KMS-11 (cell line): ENCODE results near the gene SLC39A7.

Experiments
- H2AFZ ChIP-seq: fragments of 200-600 bp; sonication (generic); 2 replicates; pipeline ENCODE4 v1.6.1; 2016; ENCODE audit warnings: antibody characterized with exemption, mixed run types, low read depth
- H3K27ac ChIP-seq: fragments of 200-600 bp; sonication (generic); 2 replicates; pipeline ENCODE4 v1.6.1; 2016; ENCODE audit warnings: mild to moderate bottlenecking, mixed run types
- H3K27me3 ChIP-seq: fragments of 200-600 bp; sonication (generic); 2 replicates; pipeline ENCODE4 v1.6.1; 2017; ENCODE audit warnings: mild to moderate bottlenecking, low read depth, mixed run types, moderate library complexity; ENCODE audit not compliant: insufficient read depth
- H3K36me3 ChIP-seq: fragments of 200-600 bp; sonication (generic); 2 replicates; pipeline ENCODE4 v1.6.1; 2017; ENCODE audit warnings: mild to moderate bottlenecking, mixed run types; ENCODE audit not compliant: insufficient read depth
- H3K4me1 ChIP-seq: fragments of 200-600 bp; sonication (generic); 2 replicates; pipeline ENCODE4 v1.6.1; 2016; ENCODE audit warnings: mild to moderate bottlenecking, low read depth, mixed run types; ENCODE audit not compliant: poor library complexity, severe bottlenecking
- H3K4me2 ChIP-seq: fragments of 200-600 bp; sonication (generic); 2 replicates; pipeline ENCODE4 v1.7.0; 2016; ENCODE audit warnings: mild to moderate bottlenecking, mixed run types
- H3K4me3 ChIP-seq: fragments of 200-600 bp; sonication (generic); IDR thresholded peaks from 2 replicates; pipeline ENCODE4 v1.6.1; 2017; ENCODE audit warnings: low read depth, low read length, mixed read lengths; ENCODE audit not compliant: insufficient read depth
- H3K79me2 ChIP-seq: fragments of 200-600 bp; sonication (generic); 2 replicates; pipeline ENCODE4 v1.6.1; 2016; ENCODE audit warnings: low read depth, mixed run types; ENCODE audit not compliant: insufficient read depth
- H3K9ac ChIP-seq: fragments of 200-600 bp; sonication (generic); 2 replicates; pipeline ENCODE4 v1.6.1; 2016; ENCODE audit warnings: mild to moderate bottlenecking, mixed run types
- H4K20me1 ChIP-seq: fragments of 200-600 bp; sonication (generic); 2 replicates; pipeline ENCODE4 v1.6.1; 2016; ENCODE audit warnings: mild to moderate bottlenecking, mixed run types; ENCODE audit not compliant: insufficient read depth
- TF ChIP-seq, protein P1 (sequence below): fragments of 200-600 bp; sonication (generic); conservative IDR thresholded peaks from 2 replicates; pipeline ENCODE4 v1.6.1; 2017; ENCODE audit warnings: low read depth, mild to moderate bottlenecking, antibody characterized with exemption, low read length, moderate library complexity, mixed read lengths

SLC39A7 gene

DNA sequence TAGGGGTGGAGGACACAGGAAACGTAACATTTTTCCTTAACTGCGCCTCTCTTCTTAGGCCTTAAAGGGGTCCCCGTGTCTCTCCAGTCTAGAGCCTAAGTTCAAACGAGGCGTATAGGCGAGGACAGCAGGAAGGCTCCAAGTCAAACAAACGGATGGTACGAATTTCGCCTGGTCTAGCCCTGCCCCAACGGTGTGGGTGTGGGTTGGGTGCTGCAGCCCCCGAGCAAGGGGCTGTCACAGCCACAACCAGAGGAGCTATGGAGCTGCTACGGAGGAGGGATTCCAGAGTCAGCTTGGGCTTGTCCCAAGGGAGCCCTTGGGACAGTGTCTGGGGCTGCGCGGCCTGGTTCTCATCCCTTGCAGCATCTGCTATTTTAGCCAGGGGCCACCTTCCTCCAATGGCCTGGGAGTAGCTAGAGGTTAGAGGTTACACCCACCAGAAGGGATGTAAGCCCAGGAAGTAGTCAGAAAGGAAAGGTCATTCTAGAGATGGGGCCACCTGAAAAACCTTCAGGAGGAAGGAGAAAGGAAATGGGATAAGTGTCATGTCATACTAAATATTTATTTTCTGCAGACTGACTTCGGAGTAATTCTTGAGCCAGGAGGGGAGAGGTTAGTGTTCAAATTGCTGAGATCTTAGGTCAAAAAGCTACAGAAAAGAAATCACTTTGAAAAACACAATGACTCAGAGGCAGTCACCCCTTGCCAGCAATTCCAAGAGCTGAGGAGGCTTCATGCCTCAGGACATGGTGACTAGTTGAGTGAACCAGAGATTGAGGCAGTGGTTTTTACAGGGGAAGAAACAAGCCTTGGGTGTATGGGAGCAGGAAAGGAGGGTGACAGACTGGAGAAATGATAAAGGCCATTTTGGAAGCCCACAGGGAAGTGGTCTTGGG lies 49.3 kb downstream of the SLC39A7 start:
- Histone ChIP-seq H3K4me3 (no peak overlapping the region), H2AFZ (peak overlapping the region; percentile 44; the same call in 1 of the 2 replicates), H3K9ac (peak overlapping the region; percentile 73), H3K79me2 (no peaks in the 10 kb centered on the region), H3K4me2 (peak overlapping the region; percentile 61), H3K27ac (peak overlapping the region; percentile 59), H4K20me1 (no peaks in the 10 kb centered on the region), H3K27me3 (no peaks in the 10 kb centered on the region), H3K4me1 (peaks cover 9% of the 10 kb centered on the region), H3K36me3 (no peaks in the 10 kb centered on the region)
- TF ChIP-seq, protein P1, sequence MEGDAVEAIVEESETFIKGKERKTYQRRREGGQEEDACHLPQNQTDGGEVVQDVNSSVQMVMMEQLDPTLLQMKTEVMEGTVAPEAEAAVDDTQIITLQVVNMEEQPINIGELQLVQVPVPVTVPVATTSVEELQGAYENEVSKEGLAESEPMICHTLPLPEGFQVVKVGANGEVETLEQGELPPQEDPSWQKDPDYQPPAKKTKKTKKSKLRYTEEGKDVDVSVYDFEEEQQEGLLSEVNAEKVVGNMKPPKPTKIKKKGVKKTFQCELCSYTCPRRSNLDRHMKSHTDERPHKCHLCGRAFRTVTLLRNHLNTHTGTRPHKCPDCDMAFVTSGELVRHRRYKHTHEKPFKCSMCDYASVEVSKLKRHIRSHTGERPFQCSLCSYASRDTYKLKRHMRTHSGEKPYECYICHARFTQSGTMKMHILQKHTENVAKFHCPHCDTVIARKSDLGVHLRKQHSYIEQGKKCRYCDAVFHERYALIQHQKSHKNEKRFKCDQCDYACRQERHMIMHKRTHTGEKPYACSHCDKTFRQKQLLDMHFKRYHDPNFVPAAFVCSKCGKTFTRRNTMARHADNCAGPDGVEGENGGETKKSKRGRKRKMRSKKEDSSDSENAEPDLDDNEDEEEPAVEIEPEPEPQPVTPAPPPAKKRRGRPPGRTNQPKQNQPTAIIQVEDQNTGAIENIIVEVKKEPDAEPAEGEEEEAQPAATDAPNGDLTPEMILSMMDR, result no peak

DNA sequence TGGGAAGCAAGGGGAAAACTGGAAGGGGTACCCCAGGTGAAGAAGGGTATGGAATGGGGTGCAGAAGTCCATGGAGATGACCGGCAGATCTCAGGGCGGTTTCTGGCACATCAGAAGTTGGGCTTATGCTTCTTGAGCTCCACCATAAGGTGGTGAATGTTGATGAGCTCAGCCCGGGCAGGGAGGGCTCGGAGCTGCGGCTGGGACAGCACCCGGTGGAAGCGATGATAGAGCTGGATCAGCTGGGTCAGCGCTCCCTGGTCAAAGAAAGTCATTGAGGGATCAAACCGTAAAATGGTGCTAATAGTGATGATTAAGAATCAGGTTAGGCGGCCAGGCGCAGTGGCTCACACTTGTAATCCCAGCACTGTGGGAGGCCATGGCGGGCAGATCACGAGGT lies 50.1 kb downstream of the SLC39A7 start:
- H3K27me3 ChIP-seq, result no peaks in the 10 kb centered on the region
- no peak overlapping the region for H2AFZ ChIP-seq
- H4K20me1 ChIP-seq, result no peaks in the 10 kb centered on the region
- H3K79me2 ChIP-seq, result no peaks in the 10 kb centered on the region
- H3K27ac ChIP-seq, result no peak overlapping the region
- TF ChIP-seq, protein P1, result no peak
- peaks cover 9% of the 10 kb centered on the region for H3K4me1 ChIP-seq
- no peaks in the 10 kb centered on the region for H3K36me3 ChIP-seq
- no peak overlapping the region for H3K4me3 ChIP-seq
- no peak overlapping the region for H3K9ac ChIP-seq
- peak overlapping the region; percentile 61; the same call in 1 of the 2 replicates for H3K4me2 ChIP-seq

DNA sequence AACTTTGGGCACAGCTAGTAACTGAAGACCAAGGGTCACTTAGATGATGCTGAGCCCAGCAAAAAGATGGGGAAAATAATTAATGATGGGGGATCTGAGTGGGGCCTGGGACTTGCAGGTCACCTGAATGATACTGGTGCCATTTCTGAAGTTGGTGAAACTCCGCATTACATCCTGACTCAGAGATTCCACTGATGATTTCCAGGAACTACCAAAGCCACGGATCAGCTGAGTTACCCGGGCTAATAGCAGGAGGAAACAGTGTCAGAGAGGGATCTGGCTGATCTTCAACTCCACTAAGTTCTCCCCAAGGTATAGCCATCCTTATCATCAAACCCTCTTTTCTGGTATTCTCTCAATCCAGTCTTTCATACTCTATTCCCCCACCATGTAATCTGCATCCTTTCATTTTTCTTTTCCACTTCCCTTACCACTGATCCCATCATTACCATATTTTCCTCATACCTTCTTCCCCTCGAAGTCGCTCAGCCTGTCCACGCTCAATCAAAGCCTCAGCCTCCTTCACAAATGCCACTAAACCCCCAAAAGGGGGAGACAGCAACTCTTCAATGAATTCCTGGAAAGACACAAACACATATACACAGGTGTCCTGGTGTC lies 50.8 kb downstream of the SLC39A7 start:
- no peak overlapping the region for H3K9ac ChIP-seq

DNA sequence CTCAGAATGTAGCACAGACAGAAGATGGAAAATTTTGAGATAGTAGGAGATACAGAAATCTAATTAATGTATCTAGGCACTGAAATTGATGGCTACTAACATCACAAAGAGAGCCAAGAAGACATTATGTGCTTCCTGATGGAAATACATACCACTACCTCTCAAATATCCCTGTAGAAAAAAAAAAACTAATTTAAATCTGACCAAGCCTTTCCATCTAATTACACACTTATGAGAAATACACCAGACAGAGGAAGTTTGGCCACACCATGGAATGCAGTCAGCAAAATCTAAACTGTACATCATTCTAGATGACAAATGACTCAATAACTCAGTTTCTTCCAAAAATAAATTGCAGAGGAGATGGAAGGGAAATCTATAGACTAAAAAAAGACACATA lies 52.1 kb downstream of the SLC39A7 start:
- H3K27me3 ChIP-seq, result no peaks in the 10 kb centered on the region
- H3K36me3 ChIP-seq, result no peaks in the 10 kb centered on the region
- H3K79me2 ChIP-seq, result no peaks in the 10 kb centered on the region
- no peak overlapping the region for H3K9ac ChIP-seq
- no peaks in the 10 kb centered on the region for H4K20me1 ChIP-seq
- H3K4me1 ChIP-seq, result peaks cover 9% of the 10 kb centered on the region
- no peak overlapping the region for H3K4me3 ChIP-seq
- H3K4me2 ChIP-seq, result no peak overlapping the region
- H3K27ac ChIP-seq, result no peak overlapping the region
- no peak overlapping the region for H2AFZ ChIP-seq
- TF ChIP-seq, protein P1, result no peak

More for the DNA sequence above, 50.8 kb downstream of the SLC39A7 start:
- H3K36me3 ChIP-seq, result no peaks in the 10 kb centered on the region
- H3K4me2 ChIP-seq, result no peak overlapping the region
- H3K4me1 ChIP-seq, result peaks cover 9% of the 10 kb centered on the region
- H3K79me2 ChIP-seq, result no peaks in the 10 kb centered on the region
- TF ChIP-seq, protein P1, result no peak
- H3K4me3 ChIP-seq, result no peak overlapping the region
- H4K20me1 ChIP-seq, result no peaks in the 10 kb centered on the region
- no peak overlapping the region for H3K27ac ChIP-seq
- no peaks in the 10 kb centered on the region for H3K27me3 ChIP-seq
- no peak overlapping the region for H2AFZ ChIP-seq
